Upper lobe of left lung (tissue), 4 donors: Measurements from ENCODE around the gene PALMD.

Experiments
- POLR2A ChIP-seq, 4 donors: fragments of 450-650 bp; IDR thresholded peaks; one replicate each; pipeline ENCODE4 v1.5.1; 2016 to 2017; ENCODE audit warnings: antibody characterized with exemption in 4 of 4, mild to moderate bottlenecking in 2 of 4
- TF ChIP-seq, protein P1 (sequence below), 6 experiments: fragments of 450-650 bp in 4 of 6; fragments of 200-600 bp in 2 of 6; sonication (generic) in 2 of 6; IDR thresholded peaks; one replicate each; pipeline ENCODE4 v1.5.1; 2016 to 2019; ENCODE audit warnings: antibody characterized with exemption in 6 of 6

DNA sequence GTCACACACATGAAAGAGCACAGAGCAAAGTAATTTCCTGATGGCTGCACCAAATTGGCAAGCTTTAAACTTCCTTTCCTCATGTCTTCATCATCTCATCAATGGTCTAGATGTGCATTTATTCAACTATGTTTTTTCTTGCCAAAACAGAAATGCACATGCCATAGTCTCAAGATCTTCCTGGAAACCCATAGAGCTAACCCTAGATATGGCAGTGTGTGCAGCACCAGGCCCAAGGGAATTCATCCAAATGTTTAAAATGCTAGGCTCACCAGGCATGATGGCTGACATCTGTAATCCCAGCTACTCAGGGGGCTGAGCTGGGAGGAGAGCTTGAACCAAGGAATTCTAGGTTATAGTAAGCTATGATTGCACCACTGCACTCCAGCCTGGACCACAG is 31.2 kb upstream of the PALMD start:
- TF ChIP-seq, protein P1, sequence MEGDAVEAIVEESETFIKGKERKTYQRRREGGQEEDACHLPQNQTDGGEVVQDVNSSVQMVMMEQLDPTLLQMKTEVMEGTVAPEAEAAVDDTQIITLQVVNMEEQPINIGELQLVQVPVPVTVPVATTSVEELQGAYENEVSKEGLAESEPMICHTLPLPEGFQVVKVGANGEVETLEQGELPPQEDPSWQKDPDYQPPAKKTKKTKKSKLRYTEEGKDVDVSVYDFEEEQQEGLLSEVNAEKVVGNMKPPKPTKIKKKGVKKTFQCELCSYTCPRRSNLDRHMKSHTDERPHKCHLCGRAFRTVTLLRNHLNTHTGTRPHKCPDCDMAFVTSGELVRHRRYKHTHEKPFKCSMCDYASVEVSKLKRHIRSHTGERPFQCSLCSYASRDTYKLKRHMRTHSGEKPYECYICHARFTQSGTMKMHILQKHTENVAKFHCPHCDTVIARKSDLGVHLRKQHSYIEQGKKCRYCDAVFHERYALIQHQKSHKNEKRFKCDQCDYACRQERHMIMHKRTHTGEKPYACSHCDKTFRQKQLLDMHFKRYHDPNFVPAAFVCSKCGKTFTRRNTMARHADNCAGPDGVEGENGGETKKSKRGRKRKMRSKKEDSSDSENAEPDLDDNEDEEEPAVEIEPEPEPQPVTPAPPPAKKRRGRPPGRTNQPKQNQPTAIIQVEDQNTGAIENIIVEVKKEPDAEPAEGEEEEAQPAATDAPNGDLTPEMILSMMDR (IDR thresholded peaks at IDR 0.05), result no peak
- no peak for TF ChIP-seq POLR2A (IDR thresholded peaks at IDR 0.05)
